ENCODE measurements around the gene IL16. TPM values are rescaled to one million over a fixed set of nuclear protein-coding genes. Genes with fewer than 3 reads are reported as not detected.
"Not testable (repeated sequence)": the region's sequence is repeated elsewhere in the genome, so short reads cannot be mapped to it uniquely, and the experiment has no call there.

Gene IL16
- total RNA-seq, 4 donors from 2014 or later = 9.7 to 15.2 (median 10.9) TPM

DNA sequence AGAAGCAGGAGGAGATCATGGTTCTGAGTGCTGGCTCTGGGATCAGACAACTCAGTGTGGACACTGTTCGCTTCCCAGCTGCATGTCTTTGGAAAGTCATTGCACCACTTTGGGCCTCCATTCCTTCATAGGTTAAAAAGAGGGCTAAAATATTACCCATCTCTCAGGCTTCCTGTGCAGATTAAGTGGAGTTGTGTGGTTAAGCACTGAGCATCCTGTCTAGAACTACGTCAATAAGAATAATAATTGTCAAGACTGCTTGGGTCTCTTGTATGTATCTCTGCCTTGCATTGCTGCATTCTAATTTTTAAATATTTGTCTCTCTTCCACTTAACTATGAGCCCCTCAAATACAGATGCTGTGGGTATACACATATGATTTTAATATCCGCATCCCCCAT lies 40.4 kb upstream of the IL16 start:
- TF ChIP-seq POLR2A (IDR thresholded peaks at IDR 0.05) = no peak
- TF ChIP-seq, protein P1, sequence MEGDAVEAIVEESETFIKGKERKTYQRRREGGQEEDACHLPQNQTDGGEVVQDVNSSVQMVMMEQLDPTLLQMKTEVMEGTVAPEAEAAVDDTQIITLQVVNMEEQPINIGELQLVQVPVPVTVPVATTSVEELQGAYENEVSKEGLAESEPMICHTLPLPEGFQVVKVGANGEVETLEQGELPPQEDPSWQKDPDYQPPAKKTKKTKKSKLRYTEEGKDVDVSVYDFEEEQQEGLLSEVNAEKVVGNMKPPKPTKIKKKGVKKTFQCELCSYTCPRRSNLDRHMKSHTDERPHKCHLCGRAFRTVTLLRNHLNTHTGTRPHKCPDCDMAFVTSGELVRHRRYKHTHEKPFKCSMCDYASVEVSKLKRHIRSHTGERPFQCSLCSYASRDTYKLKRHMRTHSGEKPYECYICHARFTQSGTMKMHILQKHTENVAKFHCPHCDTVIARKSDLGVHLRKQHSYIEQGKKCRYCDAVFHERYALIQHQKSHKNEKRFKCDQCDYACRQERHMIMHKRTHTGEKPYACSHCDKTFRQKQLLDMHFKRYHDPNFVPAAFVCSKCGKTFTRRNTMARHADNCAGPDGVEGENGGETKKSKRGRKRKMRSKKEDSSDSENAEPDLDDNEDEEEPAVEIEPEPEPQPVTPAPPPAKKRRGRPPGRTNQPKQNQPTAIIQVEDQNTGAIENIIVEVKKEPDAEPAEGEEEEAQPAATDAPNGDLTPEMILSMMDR (IDR thresholded peaks at IDR 0.05) = no peak

GRCh38 chr15:81157195-81157938 lies 39.3 kb upstream of the IL16 start:
- TF ChIP-seq, protein P1 (IDR thresholded peaks at IDR 0.05) = no peak
- TF ChIP-seq POLR2A (IDR thresholded peaks at IDR 0.05) = no peak
- WGBS, 2 donors = 25 to 35% methylated on average over 5 of the region's 5 CpGs
- peak; percentile 39 to 59 for DNase-seq (ENCODE audit: low spot score in 2 of 2)
- intact Hi-C loops (cut with DNase I; ENCODE audit: low total_unique reads) = no loop called here
- H3K4me3 ChIP-seq (ENCODE audit: low read depth, poor library complexity, severe bottlenecking) = no peak overlapping the region

More for the DNA sequence above, 40.4 kb upstream of the IL16 start:
- DNase-seq (ENCODE audit: low spot score in 2 of 2) = no peak
- intact Hi-C loops (cut with DNase I; ENCODE audit: low total_unique reads) = loop anchor here (1.0 kb wide), 1 partner anchor 110 kb away; no protein-coding TSS in a partner anchor
- H3K4me3 ChIP-seq (ENCODE audit: low read depth, poor library complexity, severe bottlenecking) = no peak overlapping the region
- 96 to 99% methylated on average over 3 of the region's 3 CpGs for WGBS, 2 donors

GRCh38 chr15:81157939-81158223 lies 38.8 kb upstream of the IL16 start:
- 52 to 59% methylated on average over 2 of the region's 2 CpGs for WGBS, 2 donors
- H3K4me3 ChIP-seq (ENCODE audit: low read depth, poor library complexity, severe bottlenecking) = no peak overlapping the region
- DNase-seq (ENCODE audit: low spot score in 2 of 2) = no peak
- intact Hi-C loops (cut with DNase I; ENCODE audit: low total_unique reads) = no loop called here
- no peak for TF ChIP-seq POLR2A (IDR thresholded peaks at IDR 0.05)
- TF ChIP-seq, protein P1 (IDR thresholded peaks at IDR 0.05) = no peak

GRCh38 chr15:81158561-81158960 lies 38.1 kb upstream of the IL16 start:
- H3K4me3 ChIP-seq (ENCODE audit: low read depth, poor library complexity, severe bottlenecking); DNase-seq (ENCODE audit: low spot score in 2 of 2); intact Hi-C loops (cut with DNase I; ENCODE audit: low total_unique reads): not testable (repeated sequence)
- WGBS, 2 donors = 92 to 98% methylated on average over 31 to 36 of the region's 37 CpGs

DNA sequence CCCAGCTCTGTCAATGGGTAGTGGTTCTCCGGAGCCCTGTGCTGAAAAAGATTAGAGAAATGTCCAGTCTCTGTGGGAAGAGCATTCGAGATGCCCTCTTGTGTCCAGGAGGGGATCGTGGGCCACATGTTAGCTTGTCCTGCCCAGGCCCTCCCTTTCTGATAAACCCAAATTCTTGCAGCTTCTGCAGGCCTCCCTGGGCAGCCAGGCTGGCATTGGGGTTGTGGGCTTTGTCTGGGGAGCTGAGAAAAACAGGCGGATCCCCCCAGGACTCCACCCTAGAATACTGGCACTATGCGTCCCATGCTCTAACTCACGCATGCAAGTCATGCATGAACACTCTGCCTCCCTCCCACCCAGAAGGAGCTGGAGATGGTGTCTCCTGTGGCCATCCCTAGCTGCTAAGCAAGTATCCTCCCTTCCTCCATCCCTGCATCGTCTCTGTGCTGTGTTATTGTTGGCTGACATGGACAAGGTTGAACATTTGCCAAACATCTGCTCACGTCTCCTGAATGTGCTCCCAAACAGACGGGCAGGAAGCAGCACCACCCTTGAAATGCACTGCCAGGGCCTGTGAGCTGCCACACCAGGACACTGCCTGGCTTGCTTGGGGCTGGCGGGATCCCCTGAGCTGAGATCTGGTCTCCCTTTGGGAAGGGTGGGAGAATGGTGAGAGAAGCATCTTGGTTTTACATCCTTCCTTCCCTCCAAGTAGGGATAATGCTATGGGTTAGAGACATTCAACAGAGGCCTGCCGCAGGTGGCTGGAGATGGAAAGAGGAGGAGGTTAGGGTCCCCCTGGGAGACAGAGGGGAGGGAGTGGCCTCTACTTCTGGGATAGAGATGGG lies 36.1 kb upstream of the IL16 start:
- intact Hi-C loops (cut with DNase I; ENCODE audit: low total_unique reads) = loop anchor here (10.0 kb wide), 1 partner anchor 56 kb away; no protein-coding TSS in a partner anchor
- 38 to 41% methylated on average over 11 of the region's 11 CpGs for WGBS, 2 donors
- no peak overlapping the region for H3K4me3 ChIP-seq (ENCODE audit: low read depth, poor library complexity, severe bottlenecking)
- peak in 1 of 2 donors; percentile 73 for DNase-seq (ENCODE audit: low spot score in 2 of 2)
- TF ChIP-seq, protein P1 (IDR thresholded peaks at IDR 0.05) = no peak
- TF ChIP-seq POLR2A (IDR thresholded peaks at IDR 0.05) = no peak

GRCh38 chr15:81161160-81161673 lies 35.5 kb upstream of the IL16 start:
- 17 to 24% methylated on average over 4 of the region's 4 CpGs for WGBS, 2 donors
- H3K4me3 ChIP-seq (ENCODE audit: low read depth, poor library complexity, severe bottlenecking) = no peak overlapping the region
- intact Hi-C loops (cut with DNase I; ENCODE audit: low total_unique reads) = loop anchor here (10.0 kb wide), 1 partner anchor 56 kb away; no protein-coding TSS in a partner anchor
- TF ChIP-seq, protein P1 (IDR thresholded peaks at IDR 0.05) = no peak
- TF ChIP-seq POLR2A (IDR thresholded peaks at IDR 0.05) = no peak
- no peak for DNase-seq (ENCODE audit: low spot score in 2 of 2)
